Measurements from ENCODE around the gene GAS2L3. TPM values are rescaled to one million over a fixed set of nuclear protein-coding genes. Genes with fewer than 3 reads are reported as not detected.
A peak's percentile ranks its signal among the peaks of the same experiment; 100 is the strongest.

Gene GAS2L3
- total and polyA plus RNA-seq, 8 donors, result 0.56 to 5.5 (median 0.81) TPM

DNA sequence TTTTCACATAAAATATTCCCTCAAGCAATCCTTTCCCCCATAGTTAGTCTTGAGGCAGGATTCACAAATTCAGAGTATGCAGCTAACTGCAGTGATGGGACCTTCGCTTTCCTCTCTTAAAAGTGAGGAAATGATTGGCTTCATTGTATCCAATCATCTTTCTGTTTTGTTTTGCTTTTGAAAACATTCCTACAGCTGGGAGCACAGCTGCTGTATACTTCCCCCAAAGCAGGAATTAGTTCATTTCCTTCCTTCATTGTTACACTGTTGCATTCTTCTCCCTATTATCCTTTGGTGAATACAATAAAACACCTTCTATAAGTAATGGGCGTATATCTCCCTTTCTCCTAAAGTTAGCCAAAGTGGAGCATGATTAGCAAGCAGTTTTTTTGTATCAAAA lies 9.4 kb upstream of the GAS2L3 start:
- ATAC-seq, result no peak
- WGBS, 2 donors, result 66 to 67% methylated on average over 2 of the region's 2 CpGs
- FAIRE-seq, result no peak
- Histone ChIP-seq H3K4me1 (no peaks in the 10 kb centered on the region), H3K27me3 (peaks cover 0 to 5% (median 0%) of the 10 kb centered on the region in 4 donors), H3K9me3 (no peaks in the 10 kb centered on the region), H3K27ac (no peak overlapping the region), H3K4me3 (no peak overlapping the region), H3K36me3 (peaks cover 0 to 4% (median 0%) of the 10 kb centered on the region in 3 donors)
- intact Hi-C loops (cut with DNase I), result no loop called here
- TF ChIP-seq, protein P1, sequence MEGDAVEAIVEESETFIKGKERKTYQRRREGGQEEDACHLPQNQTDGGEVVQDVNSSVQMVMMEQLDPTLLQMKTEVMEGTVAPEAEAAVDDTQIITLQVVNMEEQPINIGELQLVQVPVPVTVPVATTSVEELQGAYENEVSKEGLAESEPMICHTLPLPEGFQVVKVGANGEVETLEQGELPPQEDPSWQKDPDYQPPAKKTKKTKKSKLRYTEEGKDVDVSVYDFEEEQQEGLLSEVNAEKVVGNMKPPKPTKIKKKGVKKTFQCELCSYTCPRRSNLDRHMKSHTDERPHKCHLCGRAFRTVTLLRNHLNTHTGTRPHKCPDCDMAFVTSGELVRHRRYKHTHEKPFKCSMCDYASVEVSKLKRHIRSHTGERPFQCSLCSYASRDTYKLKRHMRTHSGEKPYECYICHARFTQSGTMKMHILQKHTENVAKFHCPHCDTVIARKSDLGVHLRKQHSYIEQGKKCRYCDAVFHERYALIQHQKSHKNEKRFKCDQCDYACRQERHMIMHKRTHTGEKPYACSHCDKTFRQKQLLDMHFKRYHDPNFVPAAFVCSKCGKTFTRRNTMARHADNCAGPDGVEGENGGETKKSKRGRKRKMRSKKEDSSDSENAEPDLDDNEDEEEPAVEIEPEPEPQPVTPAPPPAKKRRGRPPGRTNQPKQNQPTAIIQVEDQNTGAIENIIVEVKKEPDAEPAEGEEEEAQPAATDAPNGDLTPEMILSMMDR (IDR thresholded peaks at IDR 0.05), result no peak
- no peak for DNase-seq

- FAIRE-seq, result no peak
- ATAC-seq, result no peak
- Histone ChIP-seq H3K4me1 (no peaks in the 10 kb centered on the region), H3K27me3 (peaks cover 0 to 5% (median 0%) of the 10 kb centered on the region in 4 donors), H3K36me3 (peaks cover 0 to 4% (median 0%) of the 10 kb centered on the region in 3 donors), H3K27ac (no peak overlapping the region), H3K4me3 (no peak overlapping the region), H3K9me3 (no peaks in the 10 kb centered on the region)
- WGBS, 2 donors, result 85 to 92% methylated on average over 6 of the region's 6 CpGs
- DNase-seq, result no peak
- TF ChIP-seq, protein P1 (IDR thresholded peaks at IDR 0.05), result no peak
- intact Hi-C loops (cut with DNase I), result no loop called here
Observed at GRCh38 chr12:100564905-100565467, 8.5 kb upstream of the GAS2L3 start.

DNA sequence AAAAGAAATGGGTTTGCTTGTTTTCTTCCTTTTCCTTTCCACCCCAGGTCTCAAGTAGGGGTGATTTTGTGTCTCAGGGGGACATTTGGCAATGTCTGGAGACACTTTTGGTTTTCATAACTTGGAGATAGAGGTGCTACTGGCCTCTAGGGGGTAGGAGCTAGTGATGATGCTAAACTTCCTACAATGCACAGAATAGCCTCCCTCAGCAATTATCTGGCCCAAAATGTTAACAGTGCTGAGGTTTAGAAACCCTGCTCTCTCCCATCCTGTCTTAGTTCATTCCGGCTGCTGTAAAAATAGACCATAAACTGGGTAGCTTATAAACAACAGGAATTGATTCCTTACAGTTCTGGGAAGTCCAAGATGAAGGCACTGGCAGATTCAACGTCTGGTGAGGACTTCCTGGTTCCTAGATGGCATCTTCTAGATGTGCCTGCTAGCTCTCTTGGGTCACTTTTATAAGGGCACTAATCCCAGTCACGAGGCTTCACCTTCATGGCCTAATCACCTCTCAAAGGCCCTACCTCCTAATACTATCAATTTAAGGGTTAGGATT lies 7.4 kb upstream of the GAS2L3 start:
- FAIRE-seq (no peak), ATAC-seq (peak in 2 of 4 donors; percentile 25 to 51), DNase-seq (no peak)
- Histone ChIP-seq H3K27me3 (peaks cover 0 to 5% (median 0%) of the 10 kb centered on the region in 4 donors), H3K9me3 (no peaks in the 10 kb centered on the region), H3K27ac (no peak overlapping the region), H3K4me3 (no peak overlapping the region), H3K4me1 (no peaks in the 10 kb centered on the region), H3K36me3 (peaks cover 0 to 4% (median 0%) of the 10 kb centered on the region in 3 donors)
- intact Hi-C loops (cut with DNase I), result no loop called here
- TF ChIP-seq, protein P1 (IDR thresholded peaks at IDR 0.05), result no peak
- 53 to 70% methylated on average over 3 of the region's 3 CpGs for WGBS, 2 donors

GRCh38 chr12:100566887-100567637 lies 6.4 kb upstream of the GAS2L3 start:
- no peak for FAIRE-seq
- peaks cover 0 to 5% (median 0%) of the 10 kb centered on the region in 4 donors for H3K27me3 ChIP-seq
- peak overlapping the region in 1 of 4 donors; percentile 19 for H3K27ac ChIP-seq
- H3K4me1 ChIP-seq, result no peaks in the 10 kb centered on the region
- TF ChIP-seq, protein P1 (IDR thresholded peaks at IDR 0.05), result no peak
- intact Hi-C loops (cut with DNase I), result no loop called here
- ATAC-seq, result peak in 3 of 4 donors; percentile 21 to 83 (median 82)
- DNase-seq, result peak in 1 of 6 donors; percentile 46
- H3K9me3 ChIP-seq, result no peaks in the 10 kb centered on the region
- H3K4me3 ChIP-seq, result no peak overlapping the region
- H3K36me3 ChIP-seq, result peaks cover 0 to 4% (median 0%) of the 10 kb centered on the region in 3 donors
- 27 to 45% methylated on average over 3 of the region's 3 CpGs for WGBS, 2 donors
